DOHH2 (cell line): ENCODE measurements around the gene NCAM1.

ENCODE experiments used
- H3F3A ChIP-seq: fragments of 200-600 bp; sonication (generic), shearing (Covaris generic); 2 replicates; pipeline ENCODE4 v1.6.0; 2016; ENCODE audit warnings: antibody characterized with exemption, mild to moderate bottlenecking; ENCODE audit not compliant: control insufficient read depth, insufficient read depth
- H3K27ac ChIP-seq: fragments of 200-600 bp; sonication (generic); 2 replicates; pipeline ENCODE4 v1.5.1; 2014; ENCODE audit warnings: low read depth, mild to moderate bottlenecking, low read length, moderate library complexity
- H3K27me3 ChIP-seq: fragments of 200-600 bp; sonication (generic); 2 replicates; pipeline ENCODE4 v1.6.1; 2014; ENCODE audit warnings: mild to moderate bottlenecking, low read length, mixed read lengths; ENCODE audit not compliant: control insufficient read depth
- H3K36me3 ChIP-seq: fragments of 200-600 bp; sonication (generic); 2 replicates; pipeline ENCODE4 v1.6.1; 2014; ENCODE audit warnings: mild to moderate bottlenecking, low read length, moderate library complexity, mixed read lengths; ENCODE audit not compliant: control insufficient read depth
- H3K4me1 ChIP-seq: fragments of 200-600 bp; sonication (generic); 2 replicates; pipeline ENCODE4 v1.6.1; 2014; ENCODE audit warnings: mild to moderate bottlenecking, low read length, mixed read lengths; ENCODE audit not compliant: control insufficient read depth
- H3K4me2 ChIP-seq: fragments of 200-600 bp; sonication (generic); 2 replicates; pipeline ENCODE4 v1.6.0; 2014; ENCODE audit warnings: mild to moderate bottlenecking, low read length, moderate library complexity
- H3K4me3 ChIP-seq: fragments of 200-600 bp; sonication (generic); 2 replicates; pipeline ENCODE4 v1.5.1; 2014; ENCODE audit warnings: mild to moderate bottlenecking, low read length, mixed read lengths
- H3K79me2 ChIP-seq: fragments of 200-600 bp; sonication (generic); 2 replicates; pipeline ENCODE4 v1.6.1; 2014; ENCODE audit warnings: mild to moderate bottlenecking, low read length, mixed read lengths; ENCODE audit not compliant: control insufficient read depth
- H3K9me2 ChIP-seq: fragments of 200-600 bp; sonication (generic); replicated peaks from 2 replicates; pipeline ENCODE4 v1.6.1; 2014; ENCODE audit warnings: mild to moderate bottlenecking, low read length, mixed read lengths; ENCODE audit not compliant: control insufficient read depth
- H3K9me3 ChIP-seq: fragments of 200-600 bp; sonication (generic); 2 replicates; pipeline ENCODE4 v1.6.1; 2014; ENCODE audit warnings: antibody characterized with exemption, low read length, mixed read lengths; ENCODE audit not compliant: control insufficient read depth, insufficient read depth
- H4K20me1 ChIP-seq: fragments of 200-600 bp; sonication (generic); 2 replicates; pipeline ENCODE4 v1.6.0; 2014; ENCODE audit warnings: low read depth, mild to moderate bottlenecking, antibody characterized with exemption, low read length, moderate library complexity; ENCODE audit not compliant: control insufficient read depth, insufficient read depth
- EZH2phosphoT487 ChIP-seq: fragments of 200-600 bp; sonication (generic); IDR thresholded peaks from 2 replicates; pipeline ENCODE4 v1.6.1; 2017; ENCODE audit warnings: borderline replicate concordance, mild to moderate bottlenecking, antibody characterized with exemption, low read length, moderate library complexity, mixed read lengths
- TF ChIP-seq, protein P1 (sequence below): fragments of 200-600 bp; sonication (generic); IDR thresholded peaks from one replicate; pipeline ENCODE4 v1.5.1; 2014; ENCODE audit warnings: antibody characterized with exemption, mild to moderate bottlenecking, low read depth, low read length; ENCODE audit not compliant: poor library complexity, severe bottlenecking

Gene NCAM1

DNA sequence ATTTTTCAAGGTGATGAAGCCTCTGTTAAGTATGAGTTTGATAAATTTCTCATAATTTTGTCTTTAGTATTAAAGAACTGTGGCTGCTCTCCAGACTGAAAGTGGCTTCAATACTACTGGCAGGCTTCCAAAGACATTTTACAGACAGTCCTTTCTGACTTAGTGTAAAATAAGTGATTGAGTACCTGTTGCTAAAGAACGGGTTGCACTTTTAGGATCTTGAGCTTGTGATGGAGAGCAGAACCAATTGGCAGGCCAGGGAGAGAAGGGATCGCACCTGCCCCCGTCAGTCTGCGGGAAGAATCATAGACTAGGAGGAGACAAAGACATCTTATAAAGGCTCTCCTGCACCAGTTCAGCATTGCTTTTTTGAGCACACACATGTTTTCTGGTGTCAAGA is 4.4 kb downstream of the NCAM1 start:
- H3K27me3 ChIP-seq, result peaks cover 18% of the 10 kb centered on the region
- no peaks in the 10 kb centered on the region for H3K9me3 ChIP-seq
- no peaks in the 10 kb centered on the region for H3K36me3 ChIP-seq
- H3K4me1 ChIP-seq, result peaks cover 3% of the 10 kb centered on the region; the same call in 1 of the 2 replicates
- no peaks in the 10 kb centered on the region for H3K9me2 ChIP-seq
- no peaks in the 10 kb centered on the region for H3K79me2 ChIP-seq
- H3F3A ChIP-seq, result no peaks in the 10 kb centered on the region
- no peaks in the 10 kb centered on the region for H4K20me1 ChIP-seq
- no peak overlapping the region for H3K4me3 ChIP-seq
- TF ChIP-seq, protein P1, sequence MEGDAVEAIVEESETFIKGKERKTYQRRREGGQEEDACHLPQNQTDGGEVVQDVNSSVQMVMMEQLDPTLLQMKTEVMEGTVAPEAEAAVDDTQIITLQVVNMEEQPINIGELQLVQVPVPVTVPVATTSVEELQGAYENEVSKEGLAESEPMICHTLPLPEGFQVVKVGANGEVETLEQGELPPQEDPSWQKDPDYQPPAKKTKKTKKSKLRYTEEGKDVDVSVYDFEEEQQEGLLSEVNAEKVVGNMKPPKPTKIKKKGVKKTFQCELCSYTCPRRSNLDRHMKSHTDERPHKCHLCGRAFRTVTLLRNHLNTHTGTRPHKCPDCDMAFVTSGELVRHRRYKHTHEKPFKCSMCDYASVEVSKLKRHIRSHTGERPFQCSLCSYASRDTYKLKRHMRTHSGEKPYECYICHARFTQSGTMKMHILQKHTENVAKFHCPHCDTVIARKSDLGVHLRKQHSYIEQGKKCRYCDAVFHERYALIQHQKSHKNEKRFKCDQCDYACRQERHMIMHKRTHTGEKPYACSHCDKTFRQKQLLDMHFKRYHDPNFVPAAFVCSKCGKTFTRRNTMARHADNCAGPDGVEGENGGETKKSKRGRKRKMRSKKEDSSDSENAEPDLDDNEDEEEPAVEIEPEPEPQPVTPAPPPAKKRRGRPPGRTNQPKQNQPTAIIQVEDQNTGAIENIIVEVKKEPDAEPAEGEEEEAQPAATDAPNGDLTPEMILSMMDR, result no peak
- TF ChIP-seq EZH2phosphoT487, result no peak
- H3K27ac ChIP-seq, result no peak overlapping the region
- H3K4me2 ChIP-seq, result no peak overlapping the region

DNA sequence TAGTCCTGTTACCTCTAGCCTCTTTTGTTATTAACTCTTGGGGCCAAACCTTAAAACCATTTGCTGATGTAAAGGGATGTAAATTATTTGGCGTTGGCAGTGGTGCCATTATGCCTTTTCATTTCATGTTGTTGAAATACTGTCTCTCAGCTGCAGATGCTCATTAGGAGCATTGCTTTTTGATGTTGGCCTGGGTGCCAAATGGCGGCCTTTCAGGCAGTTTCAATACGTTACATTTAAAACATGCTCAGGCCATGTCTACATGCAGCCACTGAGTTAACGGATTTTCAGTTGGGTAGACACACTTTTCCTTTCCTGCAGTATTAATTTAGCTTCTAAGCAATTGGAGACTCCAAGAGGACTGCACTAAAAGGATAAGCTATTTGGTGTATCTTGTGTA is 5.3 kb downstream of the NCAM1 start:
- no peak overlapping the region for H3K27ac ChIP-seq
- H3K79me2 ChIP-seq, result no peaks in the 10 kb centered on the region
- H4K20me1 ChIP-seq, result no peaks in the 10 kb centered on the region
- peaks cover 9% of the 10 kb centered on the region for H3K27me3 ChIP-seq
- H3K9me2 ChIP-seq, result no peaks in the 10 kb centered on the region
- no peaks in the 10 kb centered on the region; the same call in 1 of the 2 replicates for H3K4me1 ChIP-seq
- H3K4me3 ChIP-seq, result no peak overlapping the region
- no peak for TF ChIP-seq EZH2phosphoT487
- TF ChIP-seq, protein P1, result no peak
- H3K36me3 ChIP-seq, result no peaks in the 10 kb centered on the region
- H3F3A ChIP-seq, result no peaks in the 10 kb centered on the region
- no peak overlapping the region for H3K4me2 ChIP-seq
- no peaks in the 10 kb centered on the region for H3K9me3 ChIP-seq

DNA sequence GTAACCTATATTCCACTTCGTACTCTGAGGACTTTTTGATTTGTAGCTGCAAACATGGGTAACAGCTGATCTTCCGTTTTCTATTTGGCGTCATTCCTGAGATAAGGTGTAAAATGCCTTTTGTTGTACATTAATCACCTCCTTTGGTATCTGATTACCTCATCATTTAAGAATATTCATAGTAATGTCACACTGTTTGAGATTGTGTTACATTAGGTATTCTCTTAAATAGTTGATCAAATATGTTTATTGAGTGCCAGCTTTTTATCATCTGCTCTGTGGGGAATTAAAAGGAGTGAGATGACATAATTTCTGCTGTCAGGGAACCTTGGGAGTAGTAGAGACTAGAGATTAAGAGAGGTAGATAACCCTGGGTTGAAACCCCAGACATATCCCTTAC is 5.9 kb downstream of the NCAM1 start:
- H3K4me1 ChIP-seq, result no peaks in the 10 kb centered on the region
- H3K79me2 ChIP-seq, result no peaks in the 10 kb centered on the region
- no peaks in the 10 kb centered on the region for H4K20me1 ChIP-seq
- TF ChIP-seq, protein P1, result no peak
- no peak for TF ChIP-seq EZH2phosphoT487
- no peaks in the 10 kb centered on the region for H3K9me3 ChIP-seq
- H3K4me3 ChIP-seq, result no peak overlapping the region
- H3K9me2 ChIP-seq, result no peaks in the 10 kb centered on the region
- no peak overlapping the region for H3K27ac ChIP-seq
- no peaks in the 10 kb centered on the region for H3F3A ChIP-seq
- peaks cover 4% of the 10 kb centered on the region for H3K27me3 ChIP-seq
- no peak overlapping the region for H3K4me2 ChIP-seq
- H3K36me3 ChIP-seq, result no peaks in the 10 kb centered on the region
